ENCODE measurements around the gene CDKAL1.

The CDKAL1 gene

GRCh38 chr6:20947977-20948376 is 413.7 kb downstream of the CDKAL1 start:
- no peak overlapping the region for H3K27ac ChIP-seq (ENCODE audit: low read depth, low read length)
- no peaks in the 10 kb centered on the region for H3K27me3 ChIP-seq (ENCODE audit: insufficient read depth, low read length)
- H3K4me3 ChIP-seq (ENCODE audit: low read depth, low read length), result no peak overlapping the region
- no peaks in the 10 kb centered on the region for H3K79me2 ChIP-seq (ENCODE audit: control insufficient read depth, insufficient read depth, low read length, unreplicated experiment)
- peaks cover 5% of the 10 kb centered on the region for H3K4me1 ChIP-seq (ENCODE audit: control insufficient read depth, insufficient read depth, low read length, unreplicated experiment)
- H3K36me3 ChIP-seq (ENCODE audit: insufficient read depth, low read length), result no peaks in the 10 kb centered on the region
- H2AFZ ChIP-seq (ENCODE audit: low read length, unreplicated experiment), result no peak overlapping the region

- Histone ChIP-seq H3K36me3 (ENCODE audit: insufficient read depth, low read length) (no peaks in the 10 kb centered on the region), H3K4me3 (ENCODE audit: low read depth, low read length) (no peak overlapping the region), H2AFZ (ENCODE audit: low read length, unreplicated experiment) (no peak overlapping the region), H3K27me3 (ENCODE audit: insufficient read depth, low read length) (no peaks in the 10 kb centered on the region), H3K79me2 (ENCODE audit: control insufficient read depth, insufficient read depth, low read length, unreplicated experiment) (no peaks in the 10 kb centered on the region), H3K4me1 (ENCODE audit: control insufficient read depth, insufficient read depth, low read length, unreplicated experiment) (peaks cover 5% of the 10 kb centered on the region), H3K27ac (ENCODE audit: low read depth, low read length) (no peak overlapping the region)
Observed at GRCh38 chr6:20948556-20948955, 414.3 kb downstream of the CDKAL1 start.

- Histone ChIP-seq H3K27me3 (ENCODE audit: insufficient read depth, low read length) (no peaks in the 10 kb centered on the region), H3K4me3 (ENCODE audit: low read depth, low read length) (no peak overlapping the region), H3K4me1 (ENCODE audit: control insufficient read depth, insufficient read depth, low read length, unreplicated experiment) (peaks cover 5% of the 10 kb centered on the region), H3K36me3 (ENCODE audit: insufficient read depth, low read length) (no peaks in the 10 kb centered on the region), H2AFZ (ENCODE audit: low read length, unreplicated experiment) (no peak overlapping the region), H3K27ac (ENCODE audit: low read depth, low read length) (no peak overlapping the region), H3K79me2 (ENCODE audit: control insufficient read depth, insufficient read depth, low read length, unreplicated experiment) (no peaks in the 10 kb centered on the region)
Observed at GRCh38 chr6:20949138-20949537, 414.9 kb downstream of the CDKAL1 start.

- H3K79me2 ChIP-seq (ENCODE audit: control insufficient read depth, insufficient read depth, low read length, unreplicated experiment), result no peaks in the 10 kb centered on the region
- no peak overlapping the region for H3K27ac ChIP-seq (ENCODE audit: low read depth, low read length)
- no peaks in the 10 kb centered on the region for H3K36me3 ChIP-seq (ENCODE audit: insufficient read depth, low read length)
- no peaks in the 10 kb centered on the region for H3K27me3 ChIP-seq (ENCODE audit: insufficient read depth, low read length)
- H3K4me1 ChIP-seq (ENCODE audit: control insufficient read depth, insufficient read depth, low read length, unreplicated experiment), result peaks cover 5% of the 10 kb centered on the region
- no peak overlapping the region for H2AFZ ChIP-seq (ENCODE audit: low read length, unreplicated experiment)
- no peak overlapping the region for H3K4me3 ChIP-seq (ENCODE audit: low read depth, low read length)
Observed at GRCh38 chr6:20952699-20953474, 418.6 kb downstream of the CDKAL1 start.

- no peak overlapping the region for H3K27ac ChIP-seq (ENCODE audit: low read depth, low read length)
- H3K36me3 ChIP-seq (ENCODE audit: insufficient read depth, low read length), result no peaks in the 10 kb centered on the region
- peaks cover 5% of the 10 kb centered on the region for H3K4me1 ChIP-seq (ENCODE audit: control insufficient read depth, insufficient read depth, low read length, unreplicated experiment)
- H3K27me3 ChIP-seq (ENCODE audit: insufficient read depth, low read length), result no peaks in the 10 kb centered on the region
- H2AFZ ChIP-seq (ENCODE audit: low read length, unreplicated experiment), result no peak overlapping the region
- no peaks in the 10 kb centered on the region for H3K79me2 ChIP-seq (ENCODE audit: control insufficient read depth, insufficient read depth, low read length, unreplicated experiment)
- H3K4me3 ChIP-seq (ENCODE audit: low read depth, low read length), result no peak overlapping the region
Observed at GRCh38 chr6:20954315-20954714, 420.1 kb downstream of the CDKAL1 start.

- no peak overlapping the region for H2AFZ ChIP-seq (ENCODE audit: low read length, unreplicated experiment)
- H3K27ac ChIP-seq (ENCODE audit: low read depth, low read length), result no peak overlapping the region
- peaks cover 5% of the 10 kb centered on the region for H3K4me1 ChIP-seq (ENCODE audit: control insufficient read depth, insufficient read depth, low read length, unreplicated experiment)
- no peaks in the 10 kb centered on the region for H3K27me3 ChIP-seq (ENCODE audit: insufficient read depth, low read length)
- no peaks in the 10 kb centered on the region for H3K79me2 ChIP-seq (ENCODE audit: control insufficient read depth, insufficient read depth, low read length, unreplicated experiment)
- H3K4me3 ChIP-seq (ENCODE audit: low read depth, low read length), result no peak overlapping the region
- no peaks in the 10 kb centered on the region for H3K36me3 ChIP-seq (ENCODE audit: insufficient read depth, low read length)
Observed at GRCh38 chr6:20955131-20955530, 420.9 kb downstream of the CDKAL1 start.

GRCh38 chr6:20955751-20956150 is 421.5 kb downstream of the CDKAL1 start:
- Histone ChIP-seq H3K27ac (ENCODE audit: low read depth, low read length) (no peak overlapping the region), H3K4me3 (ENCODE audit: low read depth, low read length) (no peak overlapping the region), H3K79me2 (ENCODE audit: control insufficient read depth, insufficient read depth, low read length, unreplicated experiment) (no peaks in the 10 kb centered on the region), H3K4me1 (ENCODE audit: control insufficient read depth, insufficient read depth, low read length, unreplicated experiment) (peaks cover 5% of the 10 kb centered on the region), H3K36me3 (ENCODE audit: insufficient read depth, low read length) (no peaks in the 10 kb centered on the region), H2AFZ (ENCODE audit: low read length, unreplicated experiment) (no peak overlapping the region), H3K27me3 (ENCODE audit: insufficient read depth, low read length) (no peaks in the 10 kb centered on the region)

- Histone ChIP-seq H3K27ac (ENCODE audit: low read depth, low read length) (no peak overlapping the region), H3K4me3 (ENCODE audit: low read depth, low read length) (no peak overlapping the region), H3K27me3 (ENCODE audit: insufficient read depth, low read length) (no peaks in the 10 kb centered on the region)
Observed at GRCh38 chr6:20960067-20960466, 425.8 kb downstream of the CDKAL1 start.

GRCh38 chr6:20965276-20965675 is 431.0 kb downstream of the CDKAL1 start:
- H3K4me3 ChIP-seq (ENCODE audit: low read depth, low read length), result no peak overlapping the region
- H3K4me1 ChIP-seq (ENCODE audit: control insufficient read depth, insufficient read depth, low read length, unreplicated experiment), result no peaks in the 10 kb centered on the region
- H2AFZ ChIP-seq (ENCODE audit: low read length, unreplicated experiment), result no peak overlapping the region
- no peaks in the 10 kb centered on the region for H3K79me2 ChIP-seq (ENCODE audit: control insufficient read depth, insufficient read depth, low read length, unreplicated experiment)
- H3K36me3 ChIP-seq (ENCODE audit: insufficient read depth, low read length), result peaks cover 4% of the 10 kb centered on the region; the same call in 1 of the 2 replicates
- no peak overlapping the region for H3K27ac ChIP-seq (ENCODE audit: low read depth, low read length)
- no peaks in the 10 kb centered on the region for H3K27me3 ChIP-seq (ENCODE audit: insufficient read depth, low read length)

More at GRCh38 chr6:20960067-20960466, 425.8 kb downstream of the CDKAL1 start:
- no peak overlapping the region for H2AFZ ChIP-seq (ENCODE audit: low read length, unreplicated experiment)
- no peaks in the 10 kb centered on the region for H3K79me2 ChIP-seq (ENCODE audit: control insufficient read depth, insufficient read depth, low read length, unreplicated experiment)
- H3K4me1 ChIP-seq (ENCODE audit: control insufficient read depth, insufficient read depth, low read length, unreplicated experiment), result no peaks in the 10 kb centered on the region
- no peaks in the 10 kb centered on the region for H3K36me3 ChIP-seq (ENCODE audit: insufficient read depth, low read length)

GRCh38 chr6:20965915-20966314 is 431.7 kb downstream of the CDKAL1 start:
- no peaks in the 10 kb centered on the region for H3K27me3 ChIP-seq (ENCODE audit: insufficient read depth, low read length)
- H2AFZ ChIP-seq (ENCODE audit: low read length, unreplicated experiment), result no peak overlapping the region
- no peaks in the 10 kb centered on the region for H3K79me2 ChIP-seq (ENCODE audit: control insufficient read depth, insufficient read depth, low read length, unreplicated experiment)
- H3K4me1 ChIP-seq (ENCODE audit: control insufficient read depth, insufficient read depth, low read length, unreplicated experiment), result no peaks in the 10 kb centered on the region
- no peak overlapping the region for H3K4me3 ChIP-seq (ENCODE audit: low read depth, low read length)
- H3K36me3 ChIP-seq (ENCODE audit: insufficient read depth, low read length), result peaks cover 4% of the 10 kb centered on the region; the same call in 1 of the 2 replicates
- H3K27ac ChIP-seq (ENCODE audit: low read depth, low read length), result no peak overlapping the region

GRCh38 chr6:20969551-20969950 is 435.3 kb downstream of the CDKAL1 start:
- Histone ChIP-seq H3K27me3 (ENCODE audit: insufficient read depth, low read length) (no peaks in the 10 kb centered on the region), H3K36me3 (ENCODE audit: insufficient read depth, low read length) (peaks cover 4% of the 10 kb centered on the region; the same call in 1 of the 2 replicates), H3K4me3 (ENCODE audit: low read depth, low read length) (no peak overlapping the region), H3K79me2 (ENCODE audit: control insufficient read depth, insufficient read depth, low read length, unreplicated experiment) (no peaks in the 10 kb centered on the region), H3K4me1 (ENCODE audit: control insufficient read depth, insufficient read depth, low read length, unreplicated experiment) (no peaks in the 10 kb centered on the region), H2AFZ (ENCODE audit: low read length, unreplicated experiment) (no peak overlapping the region), H3K27ac (ENCODE audit: low read depth, low read length) (no peak overlapping the region)

Data from ACC112 (cell line).